GM19324 (cell line): ENCODE data around the gene SPPL2A.
"Not testable (repeated sequence)": the region's sequence is repeated elsewhere in the genome, so short reads cannot be mapped to it uniquely, and the experiment has no call there.

Source experiments
- ATAC-seq: cut with Tn5 transposase; IDR thresholded peaks from one replicate; pipeline ENCODE4 v1.9.1; 2021; ENCODE audit warnings: mild to moderate bottlenecking, moderate library complexity; ENCODE audit not compliant: unreplicated experiment, low FRiP score

The SPPL2A gene

GRCh38 chr15:50765195-50765967, at the start of gene SPPL2A:
TSS of gene SPPL2A (minus strand) at chr15:50765706. CDS start at chr15:50765533, 173 bp downstream.
- peak; percentile 90 for ATAC-seq

- ATAC-seq = no peak
Observed at GRCh38 chr15:50814634-50815033, 49.1 kb upstream of the SPPL2A start.

GRCh38 chr15:50813865-50814264, 48.4 kb upstream of the SPPL2A start:
- no peak for ATAC-seq

GRCh38 chr15:50813089-50813488, 47.6 kb upstream of the SPPL2A start:
- no peak for ATAC-seq

GRCh38 chr15:50812181-50812506, 46.6 kb upstream of the SPPL2A start:
- ATAC-seq = not testable (repeated sequence)

- ATAC-seq = not testable (repeated sequence)
Observed at GRCh38 chr15:50811461-50812180, 46.1 kb upstream of the SPPL2A start.

- ATAC-seq = no peak
Observed at GRCh38 chr15:50810128-50810527, 44.6 kb upstream of the SPPL2A start.

- no peak for ATAC-seq
Observed at GRCh38 chr15:50808728-50809127, 43.2 kb upstream of the SPPL2A start.

GRCh38 chr15:50803479-50804180, 38.1 kb upstream of the SPPL2A start:
- ATAC-seq = no peak

- ATAC-seq = no peak
Observed at GRCh38 chr15:50800715-50801114, 35.2 kb upstream of the SPPL2A start.

GRCh38 chr15:50798684-50799083, 33.2 kb upstream of the SPPL2A start:
- no peak for ATAC-seq

GRCh38 chr15:50797926-50798325, 32.4 kb upstream of the SPPL2A start:
- no peak for ATAC-seq

- ATAC-seq = no peak
Observed at GRCh38 chr15:50791486-50791885, 26.0 kb upstream of the SPPL2A start.

- no peak for ATAC-seq
Observed at GRCh38 chr15:50790778-50791453, 25.4 kb upstream of the SPPL2A start.

GRCh38 chr15:50786871-50787270, 21.4 kb upstream of the SPPL2A start:
- ATAC-seq = no peak

GRCh38 chr15:50786438-50786837, 20.9 kb upstream of the SPPL2A start:
- no peak for ATAC-seq

- no peak for ATAC-seq
Observed at GRCh38 chr15:50783895-50784294, 18.4 kb upstream of the SPPL2A start.

- ATAC-seq = no peak
Observed at GRCh38 chr15:50783411-50783810, 17.9 kb upstream of the SPPL2A start.

GRCh38 chr15:50778086-50778485, 12.6 kb upstream of the SPPL2A start:
- no peak for ATAC-seq

- no peak for ATAC-seq
Observed at GRCh38 chr15:50777042-50777441, 11.5 kb upstream of the SPPL2A start.

- no peak for ATAC-seq
Observed at GRCh38 chr15:50774450-50774849, 8.9 kb upstream of the SPPL2A start.
